GM11168 (cell line): ENCODE data around the gene SMOC1.

Source experiments
- in situ Hi-C: fragments of 300-500 bp; cut with MboI; formaldehyde crosslinking; loops from one replicate; pipeline ENCODE4 v1.12.0; 2022; ENCODE audit warnings: low sequenced_read_pairs; ENCODE audit not compliant: unreplicated experiment

The SMOC1 gene

DNA sequence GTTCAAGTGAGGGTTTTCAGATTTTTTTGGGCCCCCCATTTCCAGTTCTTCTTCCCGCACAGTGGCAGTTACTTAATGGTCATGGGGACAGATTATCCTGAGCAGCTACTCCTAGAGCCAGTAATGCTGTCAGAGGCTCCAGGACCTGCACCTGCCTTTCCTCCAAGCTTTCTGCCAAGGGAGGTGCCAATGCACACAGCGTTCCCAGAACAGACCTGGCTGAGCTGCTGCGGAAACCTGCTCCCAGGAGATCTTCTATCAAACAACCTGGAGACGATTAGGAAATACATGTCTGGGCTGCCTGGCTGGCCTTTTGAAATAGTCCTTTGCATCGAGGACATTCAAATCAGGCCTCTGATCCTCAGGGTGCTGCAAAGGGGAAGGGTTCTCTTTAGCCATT lies 188.6 kb downstream of the SMOC1 start:
- in situ Hi-C loops: no loop called here

GRCh38 chr14:70069186-70069585 lies 190.0 kb downstream of the SMOC1 start:
- in situ Hi-C loops: no loop called here

GRCh38 chr14:70073924-70074566 lies 194.8 kb downstream of the SMOC1 start:
- in situ Hi-C loops: no loop called here

GRCh38 chr14:70077005-70077404 lies 197.8 kb downstream of the SMOC1 start:
- in situ Hi-C loops: loop anchor here (25.0 kb wide), 1 partner anchor 185 kb away; no protein-coding TSS in a partner anchor

DNA sequence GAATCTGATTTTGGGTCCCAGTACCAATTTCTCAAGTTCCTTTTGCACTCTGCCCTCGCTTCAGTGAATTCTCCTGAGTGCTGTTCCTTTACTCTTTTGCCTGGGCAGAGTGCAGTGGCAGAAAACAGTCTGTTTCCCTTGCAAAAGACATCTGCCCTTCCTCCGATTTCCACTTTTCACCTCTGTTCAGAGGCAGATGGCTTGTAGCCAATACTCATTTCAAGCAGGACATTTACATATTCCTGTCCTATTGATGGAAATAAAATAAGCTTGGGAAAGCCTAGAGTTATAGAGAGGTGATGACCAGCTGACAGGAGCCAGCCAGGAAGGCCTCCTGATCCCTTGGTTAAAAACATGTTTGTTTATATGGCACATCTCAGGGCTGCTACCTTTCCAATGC lies 198.5 kb downstream of the SMOC1 start:
- in situ Hi-C loops: loop anchor here (25.0 kb wide), 1 partner anchor 185 kb away; no protein-coding TSS in a partner anchor

GRCh38 chr14:70078329-70078728 lies 199.1 kb downstream of the SMOC1 start:
- in situ Hi-C loops: loop anchor here (25.0 kb wide), 1 partner anchor 184 kb away; no protein-coding TSS in a partner anchor

DNA sequence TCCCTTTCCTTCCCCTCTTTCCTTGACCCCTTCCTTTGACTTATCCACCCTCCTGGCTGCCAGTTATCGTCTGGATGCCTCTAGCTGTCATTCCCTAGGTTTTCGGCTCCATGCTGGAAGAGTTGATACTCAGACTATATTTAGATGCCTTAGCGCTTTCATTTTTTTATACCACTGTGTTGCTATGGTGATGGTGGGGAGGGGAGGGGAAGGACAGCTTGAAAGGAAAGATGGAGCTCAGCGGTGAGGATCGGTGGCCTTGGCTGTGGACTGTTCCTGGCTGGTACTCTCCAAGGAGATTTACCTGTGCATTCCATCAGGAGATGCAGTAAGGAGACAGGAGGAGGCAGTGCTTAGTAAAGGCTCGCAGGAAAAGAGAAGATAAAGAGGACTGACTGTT lies 200.9 kb downstream of the SMOC1 start:
- in situ Hi-C loops: loop anchor here (25.0 kb wide), 1 partner anchor 182 kb away; no protein-coding TSS in a partner anchor
